HCT116 (cell line): ENCODE data around the gene FABP3. TPM values are rescaled to one million over a fixed set of nuclear protein-coding genes. Genes with fewer than 3 reads are reported as not detected.

Experiments
- ATAC-seq: fragments of 200-7000 bp; cut with Tn5 transposase; 2 replicates; pipeline ENCODE4 v1.9.1; 2020; ENCODE audit warnings: mild to moderate bottlenecking, moderate library complexity
- BruUV-seq: library from RNA; stranded (reverse); fragments of 400-500 nt; replicated peaks from 2 replicates; lab custom pipeline; 2021; lab: Mats Ljungman, UMichigan
- CTCF ChIA-PET: fragments of 300-600 bp; sonication (Branson Sonifier 250); formaldehyde crosslinking; loops from one replicate; lab custom pipeline; 2021; ENCODE audit warnings: antibody characterized with exemption; lab: Charles Lee
- POLR2A ChIA-PET: fragments of 300-600, 350-600 bp; sonication (Branson Sonifier 250); formaldehyde crosslinking; loops from one replicate; lab custom pipeline; 2021; ENCODE audit warnings: antibody characterized with exemption; lab: Charles Lee
- RAD21 ChIA-PET, 2 experiments: fragments of 300-600 bp; sonication (Branson Sonifier 250); formaldehyde crosslinking; loops; one replicate each; lab custom pipeline; 2023; ENCODE audit warnings: low total read pairs in 2 of 2; ENCODE audit not compliant: uncharacterized antibody in 2 of 2, unreplicated experiment in 2 of 2, low non-redundant PET in 1 of 2; lab: Charles Lee
- DNase-seq: peaks from one replicate; pipeline ENCODE4 v3.0.0-alpha.2; 2010; ENCODE audit warnings: low read depth, low spot score
- H2AFZ ChIP-seq: fragments of 200-600 bp; shearing (Covaris generic), sonication (generic); 2 replicates; pipeline ENCODE4 v1.6.1; 2017; ENCODE audit warnings: low read depth, mixed run types, mixed read lengths, antibody characterized with exemption, low read length; ENCODE audit not compliant: poor library complexity, severe bottlenecking
- H3K27ac ChIP-seq: 2 replicates; pipeline ENCODE4 v1.5.1; 2012; ENCODE audit warnings: low read depth, low read length
- H3K27me3 ChIP-seq: fragments of 200-600 bp; sonication (generic); 2 replicates; pipeline ENCODE4 v1.6.1; 2016; ENCODE audit warnings: mixed run types, low read length, mixed read lengths; ENCODE audit not compliant: insufficient read depth
- H3K36me3 ChIP-seq, 2 experiments: fragments of 200-500 bp in 1 of 2; fragments of 200-600 bp in 1 of 2; sonication (Bioruptor generic) in 1 of 2; sonication (generic) in 1 of 2; 2 replicates each; pipeline versions ENCODE4 v1.5.1 to v1.6.1; 2014 to 2016; ENCODE audit warnings: low read length in 2 of 2, inconsistent platforms in 1 of 2, mixed read lengths in 1 of 2, mixed run types in 1 of 2; ENCODE audit not compliant: insufficient read depth in 2 of 2, control insufficient read depth in 1 of 2
- H3K4me1 ChIP-seq, 2 experiments: fragments of 200-600 bp in 1 of 2; sonication (generic) in 1 of 2; 2 replicates each; pipeline versions ENCODE4 v1.5.1 to v1.6.1; 2012 to 2017; ENCODE audit warnings: low read length in 2 of 2, inconsistent platforms in 1 of 2, mild to moderate bottlenecking in 1 of 2, mixed read lengths in 1 of 2, mixed run types in 1 of 2, moderate library complexity in 1 of 2; ENCODE audit not compliant: insufficient read depth in 2 of 2, control insufficient read depth in 1 of 2
- H3K4me2 ChIP-seq: fragments of 200-600 bp; sonication (generic); 2 replicates; pipeline ENCODE4 v1.6.1; 2017; ENCODE audit warnings: mixed run types, low read length, mixed read lengths
- H3K4me3 ChIP-seq, 2 experiments: fragments of 200-600 bp in 1 of 2; sonication (generic) in 1 of 2; replicated peaks in 1 of 2; 2 replicates each; pipeline ENCODE4 v1.5.1; 2011 to 2016; ENCODE audit warnings: low read length in 2 of 2, control low read depth in 1 of 2, low read depth in 1 of 2, mild to moderate bottlenecking in 1 of 2, mixed read lengths in 1 of 2, mixed run types in 1 of 2
- H3K79me2 ChIP-seq: fragments of 200-600 bp; sonication (generic); 2 replicates; pipeline ENCODE4 v1.6.1; 2017; ENCODE audit warnings: mild to moderate bottlenecking, mixed run types, low read length, moderate library complexity, mixed read lengths; ENCODE audit not compliant: insufficient read depth
- H3K9ac ChIP-seq: fragments of 200-600 bp; sonication (generic); 2 replicates; pipeline ENCODE4 v1.6.1; 2016; ENCODE audit warnings: low read length, mixed read lengths
- H3K9me2 ChIP-seq: fragments of 200-600 bp; sonication (generic), shearing (Covaris generic); 2 replicates; pipeline ENCODE4 v1.6.1; 2017; ENCODE audit warnings: mixed run types, mild to moderate bottlenecking, moderate library complexity; ENCODE audit not compliant: insufficient read depth
- H3K9me3 ChIP-seq, 2 experiments: fragments of 200-500 bp in 1 of 2; fragments of 200-600 bp in 1 of 2; sonication (Bioruptor generic) in 1 of 2; sonication (generic) in 1 of 2; 2 replicates each; pipeline ENCODE4 v1.6.1; 2014 to 2017; ENCODE audit warnings: low read length in 2 of 2, mixed read lengths in 2 of 2, inconsistent platforms in 1 of 2, low read depth in 1 of 2, mild to moderate bottlenecking in 1 of 2, mixed run types in 1 of 2, moderate library complexity in 1 of 2; ENCODE audit not compliant: control insufficient read depth in 1 of 2, insufficient read depth in 1 of 2
- H4K20me1 ChIP-seq: fragments of 200-600 bp; sonication (generic), shearing (Covaris generic); 2 replicates; pipeline ENCODE4 v1.6.1; 2017; ENCODE audit warnings: mixed run types, mild to moderate bottlenecking, moderate library complexity; ENCODE audit not compliant: insufficient read depth
- CBX3 ChIP-seq: IDR thresholded peaks from 2 replicates; pipeline ENCODE4 v1.6.1; 2012; ENCODE audit warnings: low read depth
- CEBPB ChIP-seq: IDR thresholded peaks from 2 replicates; pipeline ENCODE4 v1.6.1; 2012; ENCODE audit warnings: low read depth
- EGR1 ChIP-seq: IDR thresholded peaks from 2 replicates; pipeline ENCODE4 v1.6.1; 2012; ENCODE audit warnings: low read depth
- ELF1 ChIP-seq: IDR thresholded peaks from 2 replicates; pipeline ENCODE4 v1.6.1; 2012; ENCODE audit warnings: low read depth, borderline replicate concordance
- EZH2phosphoT487 ChIP-seq: fragments of 200-600 bp; IDR thresholded peaks from 2 replicates; pipeline ENCODE4 v1.6.1; 2018; ENCODE audit warnings: antibody characterized with exemption, borderline replicate concordance
- JUND ChIP-seq: IDR thresholded peaks from 2 replicates; pipeline ENCODE4 v1.6.1; 2012
- POLR2A ChIP-seq: IDR thresholded peaks from 2 replicates; pipeline ENCODE4 v1.7.0; 2011; ENCODE audit warnings: borderline replicate concordance; ENCODE audit not compliant: insufficient read depth, insufficient read length; ENCODE audit errors: extremely low read depth
- POLR2AphosphoS5 ChIP-seq: IDR thresholded peaks from 2 replicates; pipeline ENCODE4 v1.6.1; 2011; ENCODE audit warnings: mild to moderate bottlenecking, low read depth, low read length, moderate library complexity
- RAD21 ChIP-seq: IDR thresholded peaks from 2 replicates; pipeline ENCODE4 v1.6.1; 2012; ENCODE audit warnings: low read depth, mild to moderate bottlenecking
- SP1 ChIP-seq: IDR thresholded peaks from 2 replicates; pipeline ENCODE4 v1.6.1; 2012; ENCODE audit warnings: low read depth
- ZNF274 ChIP-seq: fragments of 200-500 bp; sonication (Bioruptor generic); IDR thresholded peaks from 2 replicates; pipeline ENCODE4 v1.6.1; 2014; ENCODE audit warnings: mild to moderate bottlenecking, low read depth, low read length, inconsistent platforms
- intact Hi-C: fragments of 100-400 bp; cut with micrococcal nuclease; formaldehyde crosslinking; loops from 2 replicates; pipeline ENCODE4 v1.10.0; 2022
- total RNA-seq: library from RNA; stranded (reverse); gene quantifications from one replicate; pipeline ENCODE4 v1.2.1, GENCODE V29; 2021; ENCODE audit not compliant: unreplicated experiment
- TF ChIP-seq, protein P1 (sequence below), 3 experiments: fragments of 200-600 bp in 1 of 3; sonication (generic) in 1 of 3; IDR thresholded peaks in 2 of 3; conservative IDR thresholded peaks in 1 of 3; 2 replicates each; pipeline ENCODE4 v1.5.1; 2012 to 2017; ENCODE audit warnings: low read depth in 2 of 3, low read length in 2 of 3, antibody characterized with exemption in 1 of 3, borderline replicate concordance in 1 of 3, control low read depth in 1 of 3, mild to moderate bottlenecking in 1 of 3, mixed read lengths in 1 of 3, mixed run types in 1 of 3, moderate library complexity in 1 of 3; ENCODE audit not compliant: insufficient read depth in 1 of 3
- TF ChIP-seq, protein P2 (sequence below): IDR thresholded peaks from 2 replicates; pipeline ENCODE4 v1.6.1; 2012

The FABP3 gene
- total RNA-seq, 1 experiment from 2014 or later, result not detected

DNA sequence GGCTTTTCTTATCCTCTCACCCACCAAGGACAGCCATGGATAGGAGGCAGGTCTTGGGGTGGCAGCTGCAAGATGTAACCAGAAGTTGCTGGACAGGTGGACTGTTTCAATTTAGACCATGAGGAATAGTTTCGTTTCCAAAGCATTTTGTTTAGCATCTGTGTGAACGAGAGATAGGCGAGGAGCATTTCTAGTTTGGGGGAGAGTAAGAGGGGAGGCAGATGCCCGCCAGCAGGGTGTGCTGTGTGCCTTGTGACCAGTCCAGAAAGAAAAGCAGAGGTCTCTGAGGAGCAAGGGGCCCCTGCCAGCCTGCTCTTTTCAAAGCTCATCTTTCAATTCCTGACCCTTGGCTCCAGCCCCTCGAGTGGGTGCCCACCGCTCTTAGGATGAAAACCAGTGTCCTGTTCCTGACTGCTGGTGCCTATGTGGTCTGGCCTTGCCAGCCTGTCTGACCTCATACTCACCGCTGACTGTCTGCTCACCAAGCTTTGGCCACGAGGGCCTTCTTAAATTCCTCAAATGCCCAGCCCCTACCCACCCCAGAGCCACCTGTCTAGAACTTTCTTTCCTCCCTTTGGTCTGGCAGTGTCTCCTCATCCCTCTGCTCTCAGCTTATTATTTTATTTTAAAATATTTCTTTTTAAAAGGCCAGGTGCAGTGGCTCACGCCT, 48.6 kb upstream of the FABP3 start:
- ATAC-seq, result peak; percentile 68
- no peaks in the 10 kb centered on the region for H3K9me2 ChIP-seq
- CTCF ChIA-PET, result interaction anchor here (0.5 to 3.6 kb wide), 14 partner anchors 10 to 252 kb away, joined by 3 to 35 read pairs (median 5); no protein-coding TSS in a partner anchor
- H3K27me3 ChIP-seq, result no peaks in the 10 kb centered on the region
- H3K9me3 ChIP-seq, result no peaks in the 10 kb centered on the region
- H3K27ac ChIP-seq, result no peak overlapping the region
- no peak for DNase-seq
- TF ChIP-seq, protein P1, sequence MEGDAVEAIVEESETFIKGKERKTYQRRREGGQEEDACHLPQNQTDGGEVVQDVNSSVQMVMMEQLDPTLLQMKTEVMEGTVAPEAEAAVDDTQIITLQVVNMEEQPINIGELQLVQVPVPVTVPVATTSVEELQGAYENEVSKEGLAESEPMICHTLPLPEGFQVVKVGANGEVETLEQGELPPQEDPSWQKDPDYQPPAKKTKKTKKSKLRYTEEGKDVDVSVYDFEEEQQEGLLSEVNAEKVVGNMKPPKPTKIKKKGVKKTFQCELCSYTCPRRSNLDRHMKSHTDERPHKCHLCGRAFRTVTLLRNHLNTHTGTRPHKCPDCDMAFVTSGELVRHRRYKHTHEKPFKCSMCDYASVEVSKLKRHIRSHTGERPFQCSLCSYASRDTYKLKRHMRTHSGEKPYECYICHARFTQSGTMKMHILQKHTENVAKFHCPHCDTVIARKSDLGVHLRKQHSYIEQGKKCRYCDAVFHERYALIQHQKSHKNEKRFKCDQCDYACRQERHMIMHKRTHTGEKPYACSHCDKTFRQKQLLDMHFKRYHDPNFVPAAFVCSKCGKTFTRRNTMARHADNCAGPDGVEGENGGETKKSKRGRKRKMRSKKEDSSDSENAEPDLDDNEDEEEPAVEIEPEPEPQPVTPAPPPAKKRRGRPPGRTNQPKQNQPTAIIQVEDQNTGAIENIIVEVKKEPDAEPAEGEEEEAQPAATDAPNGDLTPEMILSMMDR (IDR thresholded peaks at IDR 0.05 in 2 of 3, conservative IDR thresholded peaks at IDR 0.05 in 1 of 3; ENCODE audit: borderline replicate concordance in 1 of 3, insufficient read depth in 1 of 3, low read depth in 2 of 3, low read length in 2 of 3), result peak; percentile 43 to 86 (median 73)
- TF ChIP-seq ELF1, result no peak
- TF ChIP-seq POLR2AphosphoS5, result peak; percentile 12; the same call in 1 of the 2 replicates
- TF ChIP-seq JUND, result no peak
- POLR2A ChIA-PET, result interaction anchor here (1.5 kb wide), 1 partner anchor 128 kb away, joined by 7 read pairs; no protein-coding TSS in a partner anchor
- H3K79me2 ChIP-seq, result peaks cover 10% of the 10 kb centered on the region; the same call in 1 of the 2 replicates
- H3K9ac ChIP-seq, result no peak overlapping the region
- no TSS peak for BruUV-seq
- peak overlapping the region; percentile 14 for H3K4me2 ChIP-seq
- RAD21 ChIA-PET, result interaction anchor here (0.6 to 2.4 kb wide), 6 partner anchors 24 to 367 kb away, joined by 3 to 12 read pairs (median 4); no protein-coding TSS in a partner anchor
- intact Hi-C loops, result loop anchor here (1.0 kb wide), 3 partner anchors 27 to 236 kb away; no protein-coding TSS in a partner anchor
- H2AFZ ChIP-seq, result no peak overlapping the region
- H3K4me3 ChIP-seq, result no peak overlapping the region
- no peaks in the 10 kb centered on the region for H4K20me1 ChIP-seq
- H3K36me3 ChIP-seq, result no peaks in the 10 kb centered on the region
- H3K4me1 ChIP-seq, result peaks cover 13 to 70% of the 10 kb centered on the region in 2 experiments

DNA sequence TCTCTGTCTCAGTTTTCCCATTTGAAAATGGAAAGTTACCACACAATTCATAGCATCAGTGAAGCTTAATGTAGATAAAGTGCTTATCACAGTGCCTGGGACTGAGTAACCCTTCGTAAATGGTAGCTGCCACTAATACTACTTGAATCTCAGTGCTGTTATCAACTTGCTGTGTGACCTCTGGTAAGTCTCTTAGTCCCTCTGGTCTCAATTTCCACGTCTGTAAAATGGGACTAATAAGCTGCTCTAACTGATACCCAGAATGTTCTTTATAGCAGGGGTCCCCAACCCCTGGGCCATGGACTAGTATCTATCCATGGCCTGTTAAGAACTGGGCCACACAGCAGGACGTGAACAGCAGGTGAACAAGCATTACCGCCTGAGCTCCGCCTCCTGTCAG, 47.8 kb upstream of the FABP3 start:
- Histone ChIP-seq H3K9me2 (no peaks in the 10 kb centered on the region), H3K4me3 (no peak overlapping the region), H2AFZ (no peak overlapping the region), H3K4me1 (peaks cover 9 to 70% of the 10 kb centered on the region in 2 experiments), H3K9ac (no peak overlapping the region), H3K79me2 (peaks cover 10% of the 10 kb centered on the region; the same call in 1 of the 2 replicates), H3K27ac (no peak overlapping the region), H3K36me3 (no peaks in the 10 kb centered on the region), H3K27me3 (no peaks in the 10 kb centered on the region), H3K4me2 (no peak overlapping the region), H3K9me3 (no peaks in the 10 kb centered on the region), H4K20me1 (no peaks in the 10 kb centered on the region)
- no TSS peak for BruUV-seq
- CTCF ChIA-PET, result interaction anchor here (1.7 to 3.6 kb wide), 3 partner anchors 129 to 235 kb away, joined by 3 to 30 read pairs (median 25); no protein-coding TSS in a partner anchor
- no peak for ATAC-seq
- POLR2A ChIA-PET, result no interaction called here
- RAD21 ChIA-PET, result interaction anchor here in 1 of 2 experiments (1.2 kb wide), 1 partner anchor 23 kb away, joined by 3 read pairs; no protein-coding TSS in a partner anchor
- intact Hi-C loops, result no loop called here
- no peak for DNase-seq
- TF ChIP-seq EGR1 (no peak), EZH2phosphoT487 (no peak), RAD21 (no peak), CEBPB (no peak), CBX3 (no peak), JUND (no peak), SP1 (no peak), ZNF274 (no peak), POLR2A (no peak), ELF1 (no peak)
- TF ChIP-seq, protein P2, sequence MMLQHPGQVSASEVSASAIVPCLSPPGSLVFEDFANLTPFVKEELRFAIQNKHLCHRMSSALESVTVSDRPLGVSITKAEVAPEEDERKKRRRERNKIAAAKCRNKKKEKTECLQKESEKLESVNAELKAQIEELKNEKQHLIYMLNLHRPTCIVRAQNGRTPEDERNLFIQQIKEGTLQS, result no peak
- TF ChIP-seq, protein P1 (IDR thresholded peaks at IDR 0.05 in 2 of 3, conservative IDR thresholded peaks at IDR 0.05 in 1 of 3; ENCODE audit: borderline replicate concordance in 1 of 3, insufficient read depth in 1 of 3, low read depth in 2 of 3, low read length in 2 of 3), result no peak
